ENCODE results near the gene USP38.

DNA sequence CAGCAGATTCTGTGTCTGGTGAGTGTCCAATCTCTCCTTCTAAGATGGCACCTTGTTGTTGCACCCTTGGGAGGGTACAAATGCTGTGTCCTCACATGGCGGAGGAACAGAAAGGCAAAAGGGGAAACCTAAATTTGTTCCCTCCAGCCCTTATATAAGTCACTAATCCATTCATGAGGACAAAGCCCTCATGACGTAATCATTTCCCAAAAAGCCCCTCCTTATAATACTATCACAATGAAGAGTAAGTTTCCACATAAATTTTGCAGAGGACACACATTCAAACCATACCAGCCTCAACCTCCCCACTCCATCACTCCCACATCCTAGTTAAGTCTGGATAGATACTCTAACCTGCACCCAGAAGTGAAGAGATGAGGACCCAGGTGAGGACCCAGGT is 63.1 kb downstream of the USP38 start:
- TF ChIP-seq CTCF (IDR thresholded peaks at IDR 0.05) (no peak), POLR2A (IDR thresholded peaks at IDR 0.05) (no peak)
